Fibroblast of lung (primary cell): Measurements from ENCODE around the gene CLN5. TPM values are rescaled to one million over a fixed set of nuclear protein-coding genes. Genes with fewer than 3 reads are reported as not detected.

Experiments
- DNase-seq, 2 donors: peaks; one replicate each; pipeline versions ENCODE4 v3.0.0 to v3.0.0-alpha.2; 2010; ENCODE audit warnings: low read depth in 2 of 2
- H2AFZ ChIP-seq: 2 replicates; pipeline ENCODE4 v1.5.1; 2012; ENCODE audit warnings: low read length, control low read depth, inconsistent platforms
- H3K27ac ChIP-seq: 2 replicates; pipeline ENCODE4 v1.5.1; 2011; ENCODE audit warnings: low read length, control low read depth; ENCODE audit not compliant: insufficient read depth
- H3K27me3 ChIP-seq: 2 replicates; pipeline ENCODE4 v1.5.1; 2011; ENCODE audit warnings: mild to moderate bottlenecking, low read length; ENCODE audit not compliant: control insufficient read depth, insufficient read depth
- H3K36me3 ChIP-seq: 2 replicates; pipeline ENCODE4 v1.5.1; 2011; ENCODE audit warnings: low read length; ENCODE audit not compliant: control insufficient read depth, insufficient read depth
- H3K4me1 ChIP-seq: 2 replicates; pipeline ENCODE4 v1.5.1; 2011; ENCODE audit warnings: low read length; ENCODE audit not compliant: control insufficient read depth, insufficient read depth; ENCODE audit errors: extremely low read depth
- H3K4me2 ChIP-seq: 2 replicates; pipeline ENCODE4 v1.5.1; 2011; ENCODE audit warnings: low read length, control low read depth; ENCODE audit not compliant: insufficient read depth; ENCODE audit errors: extremely low read depth
- H3K4me3 ChIP-seq, 4 experiments: fragments of 200-600 bp in 1 of 4; sonication (generic) in 1 of 4; replicated peaks in 1 of 4; 2 replicates each; pipeline ENCODE4 v1.5.1; 2011 to 2016; ENCODE audit warnings: low read length in 4 of 4, low read depth in 3 of 4, mild to moderate bottlenecking in 3 of 4, control low read depth in 2 of 4, inconsistent platforms in 1 of 4, mixed read lengths in 1 of 4; ENCODE audit not compliant: insufficient read depth in 1 of 4; ENCODE audit errors: control extremely low read depth in 1 of 4
- H3K79me2 ChIP-seq: 2 replicates; pipeline ENCODE4 v1.5.1; 2012; ENCODE audit warnings: mild to moderate bottlenecking, low read length, inconsistent platforms; ENCODE audit not compliant: control insufficient read depth, insufficient read depth
- H3K9ac ChIP-seq: 2 replicates; pipeline ENCODE4 v1.5.1; 2011; ENCODE audit warnings: mild to moderate bottlenecking, low read length, control low read depth; ENCODE audit not compliant: insufficient read depth
- H3K9me3 ChIP-seq: 2 replicates; pipeline ENCODE4 v1.5.1; 2012; ENCODE audit warnings: low read depth, low read length; ENCODE audit not compliant: control insufficient read depth, insufficient read depth
- H4K20me1 ChIP-seq: 2 replicates; pipeline ENCODE4 v1.5.1; 2011; ENCODE audit warnings: low read length; ENCODE audit not compliant: control insufficient read depth, insufficient read depth; ENCODE audit errors: extremely low read depth
- CTCF ChIP-seq, 2 donors: IDR thresholded peaks in 1 of 2; conservative IDR thresholded peaks in 1 of 2; 1 replicate in 1 of 2; 2 replicates in 1 of 2; pipeline ENCODE4 v1.5.1; 2011 to 2012; ENCODE audit warnings: low read length in 2 of 2, control low read depth in 1 of 2, inconsistent platforms in 1 of 2, low read depth in 1 of 2, mild to moderate bottlenecking in 1 of 2
- EZH2 ChIP-seq: IDR thresholded peaks from 2 replicates; pipeline ENCODE4 v1.5.1; 2012; ENCODE audit warnings: low read length, control low read depth, mild to moderate bottlenecking; ENCODE audit errors: missing control alignments
- polyA plus RNA-seq, 2 donors: library from polyadenylated mRNA; depleted of rRNA in 1 of 2; stranded (reverse) in 1 of 2; unstranded in 1 of 2; fragments of >200 nt; gene quantifications; 2 replicates each; pipeline ENCODE4 v1.2.1, GENCODE V29; 2011 to 2012; ENCODE audit warnings: missing spikeins in 1 of 2
- total RNA-seq: library from RNA; depleted of rRNA; stranded (reverse); fragments of >200 nt; gene quantifications from 2 replicates; pipeline ENCODE4 v1.2.1, GENCODE V29; 2014

Gene CLN5
- total and polyA plus RNA-seq, 2 donors (not counting 1 experiment from before 2014, with no cell fraction given), result 30.0 to 37.8 TPM

- Histone ChIP-seq H3K9ac (no peak overlapping the region), H3K4me2 (no peak overlapping the region), H2AFZ (no peak overlapping the region), H3K9me3 (no peaks in the 10 kb centered on the region), H3K27ac (no peak overlapping the region), H3K79me2 (peaks cover 83% of the 10 kb centered on the region), H3K4me3 (no peak overlapping the region), H3K4me1 (peaks cover 8% of the 10 kb centered on the region), H4K20me1 (peaks cover 3% of the 10 kb centered on the region), H3K36me3 (peaks cover 6% of the 10 kb centered on the region), H3K27me3 (no peaks in the 10 kb centered on the region)
- TF ChIP-seq CTCF (conservative IDR thresholded peaks at IDR 0.05 in 1 of 2, IDR thresholded peaks at IDR 0.05 in 1 of 2; ENCODE audit: low read depth in 1 of 2, low read length in 2 of 2) (no peak), EZH2 (no peak)
- DNase-seq, result no peak
These were observed 27.9 kb downstream of the CLN5 start for GRCh38 chr13:77019756-77020155.

- peak in 1 of 2 donors; percentile 40 for DNase-seq
- Histone ChIP-seq H3K79me2 (peaks cover 86% of the 10 kb centered on the region), H3K9me3 (no peaks in the 10 kb centered on the region), H4K20me1 (peaks cover 3% of the 10 kb centered on the region), H2AFZ (no peak overlapping the region), H3K4me1 (peaks cover 8% of the 10 kb centered on the region), H3K27ac (no peak overlapping the region), H3K27me3 (no peaks in the 10 kb centered on the region), H3K4me3 (no peak overlapping the region), H3K4me2 (peak overlapping the region; percentile 52), H3K9ac (no peak overlapping the region), H3K36me3 (peaks cover under 1% of the 10 kb centered on the region)
- no peak for TF ChIP-seq EZH2
- TF ChIP-seq CTCF (conservative IDR thresholded peaks at IDR 0.05 in 1 of 2, IDR thresholded peaks at IDR 0.05 in 1 of 2; ENCODE audit: low read depth in 1 of 2, low read length in 2 of 2), result no peak
These were observed 30.5 kb downstream of the CLN5 start for GRCh38 chr13:77022341-77022740.

- Histone ChIP-seq H3K27me3 (no peaks in the 10 kb centered on the region), H3K4me3 (peak overlapping the region; percentile 68 to 87 (median 84)), H3K9ac (peak overlapping the region; percentile 90), H3K36me3 (no peaks in the 10 kb centered on the region), H2AFZ (no peak overlapping the region), H4K20me1 (peaks cover 3% of the 10 kb centered on the region), H3K4me2 (peak overlapping the region; percentile 88), H3K9me3 (no peaks in the 10 kb centered on the region), H3K4me1 (peaks cover 8% of the 10 kb centered on the region), H3K27ac (peak overlapping the region; percentile 82), H3K79me2 (peaks cover 52% of the 10 kb centered on the region)
- TF ChIP-seq CTCF (conservative IDR thresholded peaks at IDR 0.05 in 1 of 2, IDR thresholded peaks at IDR 0.05 in 1 of 2; ENCODE audit: low read depth in 1 of 2, low read length in 2 of 2) (no peak), EZH2 (no peak)
- DNase-seq, result peak; percentile 56 to 62
These were observed 34.5 kb downstream of the CLN5 start for GRCh38 chr13:77026255-77026860.
